Peyer's patch (tissue), 4 donors: ENCODE results near the gene GNAO1.

Source experiments
- POLR2A ChIP-seq, 2 donors: fragments of 450-650 bp; IDR thresholded peaks; one replicate each; pipeline ENCODE4 v1.5.1; 2017; ENCODE audit warnings: antibody characterized with exemption in 2 of 2, mild to moderate bottlenecking in 2 of 2, moderate library complexity in 2 of 2
- TF ChIP-seq, protein P1 (sequence below), 6 experiments: fragments of 450-650 bp in 4 of 6; fragments of 200-600 bp in 2 of 6; sonication (generic) in 1 of 6; IDR thresholded peaks; one replicate each; pipeline ENCODE4 v1.5.1; 2017 to 2019; ENCODE audit warnings: antibody characterized with exemption in 6 of 6, mild to moderate bottlenecking in 3 of 6, moderate library complexity in 1 of 6

DNA sequence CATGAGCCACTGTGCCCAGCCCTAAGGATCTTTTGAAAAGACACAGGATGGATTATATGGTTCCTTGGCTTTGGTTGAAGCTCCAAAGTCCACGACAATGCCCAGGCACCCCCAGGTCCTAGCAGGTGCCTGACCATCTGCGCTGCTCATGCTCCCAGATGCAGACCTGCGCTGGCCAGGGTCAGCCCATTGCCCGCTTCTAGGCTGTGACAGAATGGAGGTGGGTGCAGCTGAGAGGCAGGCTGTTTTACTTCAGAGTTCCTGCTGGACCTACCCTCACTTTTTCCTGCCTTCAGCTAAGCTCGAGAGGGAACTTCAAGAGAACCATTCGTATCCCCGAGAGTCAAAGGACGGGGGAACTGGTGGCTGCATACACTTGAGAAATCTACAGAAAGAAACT lies 173.6 kb downstream of the GNAO1 start:
- TF ChIP-seq, protein P1, sequence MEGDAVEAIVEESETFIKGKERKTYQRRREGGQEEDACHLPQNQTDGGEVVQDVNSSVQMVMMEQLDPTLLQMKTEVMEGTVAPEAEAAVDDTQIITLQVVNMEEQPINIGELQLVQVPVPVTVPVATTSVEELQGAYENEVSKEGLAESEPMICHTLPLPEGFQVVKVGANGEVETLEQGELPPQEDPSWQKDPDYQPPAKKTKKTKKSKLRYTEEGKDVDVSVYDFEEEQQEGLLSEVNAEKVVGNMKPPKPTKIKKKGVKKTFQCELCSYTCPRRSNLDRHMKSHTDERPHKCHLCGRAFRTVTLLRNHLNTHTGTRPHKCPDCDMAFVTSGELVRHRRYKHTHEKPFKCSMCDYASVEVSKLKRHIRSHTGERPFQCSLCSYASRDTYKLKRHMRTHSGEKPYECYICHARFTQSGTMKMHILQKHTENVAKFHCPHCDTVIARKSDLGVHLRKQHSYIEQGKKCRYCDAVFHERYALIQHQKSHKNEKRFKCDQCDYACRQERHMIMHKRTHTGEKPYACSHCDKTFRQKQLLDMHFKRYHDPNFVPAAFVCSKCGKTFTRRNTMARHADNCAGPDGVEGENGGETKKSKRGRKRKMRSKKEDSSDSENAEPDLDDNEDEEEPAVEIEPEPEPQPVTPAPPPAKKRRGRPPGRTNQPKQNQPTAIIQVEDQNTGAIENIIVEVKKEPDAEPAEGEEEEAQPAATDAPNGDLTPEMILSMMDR (IDR thresholded peaks at IDR 0.05): no peak
- no peak for TF ChIP-seq POLR2A (IDR thresholded peaks at IDR 0.05)
